Frontal cortex (tissue), 4 donors: ENCODE data around the gene NID1. TPM values are rescaled to one million over a fixed set of nuclear protein-coding genes. Genes with fewer than 3 reads are reported as not detected.

Source experiments
- DNase-seq, 2 donors: peaks; one replicate each; pipeline ENCODE4 v3.0.0; 2012; ENCODE audit warnings: low spot score in 2 of 2
- FAIRE-seq: peaks from 2 replicates; lab custom pipeline; 2012; peaks lifted over from hg19 to GRCh38; lab: Jason Lieb, UNC
- total RNA-seq: library from RNA; depleted of rRNA; stranded (reverse); fragments of >200 nt; gene quantifications from one replicate; pipeline ENCODE4 v1.2.3, GENCODE V29; 2014
- donor health status: control.
- donor health status: control.
- donor health status: control.

The NID1 gene
- total RNA-seq, 1 donor from 2014 or later = 11.0 TPM

DNA sequence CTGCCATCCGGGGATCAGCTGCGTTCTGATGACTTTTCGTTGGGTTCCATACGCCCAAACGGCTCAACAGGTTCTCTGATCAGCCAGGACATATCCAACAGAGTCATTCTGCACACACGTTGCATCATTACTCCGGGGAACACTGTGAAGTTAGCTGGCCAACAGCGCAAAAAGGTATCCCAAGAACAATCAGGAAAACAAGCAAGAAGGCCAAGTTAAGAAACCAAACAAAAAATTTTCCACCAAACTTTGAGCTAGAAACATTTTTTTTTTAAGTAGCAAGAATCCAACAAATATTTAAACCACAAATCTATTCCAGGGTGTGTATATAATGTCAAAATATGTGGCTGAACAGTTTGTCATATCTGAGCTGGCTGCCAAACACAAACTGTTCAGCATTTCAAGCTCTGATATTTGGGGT, 29.2 kb downstream of the NID1 start:
- FAIRE-seq (no peak), DNase-seq (no peak)

DNA sequence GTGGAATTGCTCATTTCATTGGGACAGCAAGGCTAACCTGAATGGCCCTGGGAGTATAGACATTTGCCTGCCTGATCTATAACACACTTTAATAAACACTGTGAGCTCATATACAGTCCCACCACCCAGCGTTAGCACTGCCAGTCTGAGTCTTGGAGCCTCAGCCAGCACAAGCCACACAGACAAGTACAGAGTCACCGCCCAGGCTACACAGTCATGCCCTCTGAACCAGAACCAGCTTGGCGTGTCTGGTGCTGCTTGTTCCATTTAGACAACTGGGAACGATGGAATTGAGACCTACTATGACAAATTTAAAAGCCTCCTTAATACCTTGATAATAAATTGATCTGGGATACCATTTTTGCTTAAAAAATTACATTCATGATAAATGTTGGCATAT, 31.6 kb downstream of the NID1 start:
- no peak for DNase-seq
- FAIRE-seq = no peak

DNA sequence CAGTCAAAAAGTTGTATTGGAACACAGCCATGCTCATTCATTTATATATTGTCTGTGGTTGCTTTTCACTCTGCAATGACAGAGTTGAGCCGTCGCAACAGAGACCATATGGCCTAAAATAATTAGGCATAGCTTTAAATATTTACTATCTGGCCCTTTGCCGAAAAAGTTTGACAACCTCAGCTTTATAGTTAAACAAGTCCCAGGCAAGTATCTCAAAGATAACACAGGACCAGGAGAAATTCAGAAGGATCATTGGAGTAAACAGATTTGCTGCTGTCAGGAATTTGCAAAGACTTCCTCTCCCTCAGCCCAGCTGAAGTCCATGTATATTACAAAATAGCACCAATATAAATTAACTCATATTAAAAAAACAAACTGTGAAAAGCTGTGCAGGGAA, 34.4 kb downstream of the NID1 start:
- DNase-seq = no peak
- FAIRE-seq = no peak

DNA sequence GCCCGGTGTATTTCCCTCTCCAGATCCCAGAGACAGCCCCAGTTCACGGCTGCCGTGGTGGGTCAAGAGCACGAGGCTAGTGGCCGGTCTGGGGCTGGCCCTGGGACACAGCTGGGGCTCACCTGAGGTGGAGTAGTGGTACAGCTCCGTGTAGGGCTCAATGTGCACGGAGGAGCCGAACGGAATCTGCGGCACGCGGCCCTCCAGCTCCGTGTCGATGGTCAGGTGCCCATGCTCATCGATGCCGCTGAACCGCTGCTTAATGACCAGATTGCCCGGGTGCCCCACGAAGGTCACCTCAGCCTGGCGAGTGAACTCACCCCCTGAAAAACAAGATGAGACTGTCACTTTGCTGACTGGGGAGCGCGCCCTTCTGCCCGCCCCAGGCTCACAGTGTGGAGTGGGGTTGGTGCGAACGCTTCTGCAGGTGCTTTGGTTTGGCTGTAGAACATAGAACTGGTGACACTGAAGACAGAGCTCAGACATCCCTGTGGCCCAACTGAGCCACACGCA, 35.4 kb downstream of the NID1 start:
- no peak for DNase-seq
- no peak for FAIRE-seq

DNA sequence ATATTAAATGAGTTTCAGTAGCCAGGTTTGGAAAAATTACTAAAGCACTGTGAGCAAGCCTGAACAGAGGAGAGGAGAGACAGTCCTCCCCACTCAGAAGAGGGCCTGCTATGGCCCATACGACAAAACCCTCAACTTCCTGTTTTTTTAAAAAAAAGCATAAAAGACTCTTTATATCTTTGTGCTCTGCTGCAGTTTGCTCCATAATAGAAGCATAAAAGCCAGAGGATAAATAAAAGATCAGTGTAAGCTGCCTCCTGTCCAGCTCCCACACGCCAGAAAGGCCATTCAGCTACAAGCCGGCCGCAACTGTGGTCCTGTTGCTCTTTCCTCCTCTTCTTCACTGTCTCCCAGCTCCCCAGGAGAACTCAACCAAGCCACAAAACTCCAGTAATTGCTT, 37.8 kb downstream of the NID1 start:
- DNase-seq (no peak), FAIRE-seq (no peak)

DNA sequence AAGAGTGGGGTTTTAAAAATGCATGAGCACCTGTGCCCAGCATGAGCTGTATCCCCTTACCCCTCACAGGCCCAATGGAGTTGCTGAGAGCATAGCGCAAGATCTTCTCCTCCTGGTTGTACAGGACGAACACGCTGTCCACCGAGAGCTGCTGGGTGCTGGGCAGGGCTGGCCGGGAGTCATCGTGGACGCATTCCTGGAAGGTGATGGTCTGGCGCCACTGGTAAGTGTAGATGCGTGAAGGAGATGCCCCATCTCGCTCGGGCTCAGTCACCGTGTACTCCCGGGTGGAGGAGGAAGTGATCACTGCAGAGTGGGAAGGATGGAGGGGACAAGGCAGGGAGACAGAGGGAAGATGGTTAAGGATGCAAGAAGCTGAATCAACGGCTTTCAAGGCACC, 39.1 kb downstream of the NID1 start:
- DNase-seq = no peak
- no peak for FAIRE-seq

DNA sequence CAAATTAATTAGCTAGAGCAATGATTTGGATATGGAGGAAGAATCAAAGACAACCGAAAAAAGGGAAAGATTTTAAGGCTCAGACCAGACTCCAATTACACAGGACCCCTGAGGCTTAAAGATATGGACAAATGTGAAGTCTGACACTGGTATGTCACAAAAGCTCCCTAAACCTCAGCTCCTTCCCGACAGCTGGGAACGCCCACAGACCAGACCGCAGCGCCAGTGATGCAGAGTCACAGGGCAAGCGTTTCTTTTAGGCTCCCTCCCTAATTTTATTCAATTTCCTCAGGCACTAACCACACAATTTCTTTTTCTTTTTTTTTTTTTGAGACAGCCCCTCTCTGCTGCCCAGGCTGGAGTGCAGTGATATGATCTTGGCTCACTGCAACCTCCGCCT, 40.2 kb downstream of the NID1 start:
- FAIRE-seq (no peak), DNase-seq (no peak)

DNA sequence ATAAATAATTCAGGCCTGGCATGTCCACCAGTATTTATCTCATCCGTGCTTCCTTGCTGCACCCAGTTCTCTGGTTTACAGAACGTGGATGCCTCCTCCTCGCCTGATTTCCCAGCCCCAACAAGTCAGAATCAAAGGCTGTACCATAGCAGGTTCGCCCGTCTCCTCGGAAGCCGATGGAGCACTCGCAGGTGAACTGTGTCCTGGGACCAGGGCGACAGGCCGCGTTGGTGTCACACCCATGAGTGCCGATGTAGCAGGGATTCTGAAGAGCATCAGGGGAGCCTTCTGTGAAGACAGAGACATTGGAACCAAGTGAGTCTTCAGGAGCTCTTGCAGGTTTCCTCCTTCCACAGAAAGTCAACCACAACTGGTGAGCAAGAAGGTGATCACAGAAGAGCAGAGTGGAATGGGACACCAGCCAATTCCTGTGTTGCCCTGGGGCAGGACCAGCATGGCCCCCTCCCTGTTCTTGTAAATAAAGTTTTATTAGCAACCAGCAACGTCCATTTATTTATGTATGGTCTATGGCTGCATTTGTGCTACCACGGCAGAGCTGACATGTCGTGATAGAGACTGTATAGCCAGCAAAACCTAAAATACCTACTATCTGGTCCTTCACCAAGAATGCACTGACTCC, 40.8 kb downstream of the NID1 start:
- no peak for DNase-seq
- FAIRE-seq = no peak

DNA sequence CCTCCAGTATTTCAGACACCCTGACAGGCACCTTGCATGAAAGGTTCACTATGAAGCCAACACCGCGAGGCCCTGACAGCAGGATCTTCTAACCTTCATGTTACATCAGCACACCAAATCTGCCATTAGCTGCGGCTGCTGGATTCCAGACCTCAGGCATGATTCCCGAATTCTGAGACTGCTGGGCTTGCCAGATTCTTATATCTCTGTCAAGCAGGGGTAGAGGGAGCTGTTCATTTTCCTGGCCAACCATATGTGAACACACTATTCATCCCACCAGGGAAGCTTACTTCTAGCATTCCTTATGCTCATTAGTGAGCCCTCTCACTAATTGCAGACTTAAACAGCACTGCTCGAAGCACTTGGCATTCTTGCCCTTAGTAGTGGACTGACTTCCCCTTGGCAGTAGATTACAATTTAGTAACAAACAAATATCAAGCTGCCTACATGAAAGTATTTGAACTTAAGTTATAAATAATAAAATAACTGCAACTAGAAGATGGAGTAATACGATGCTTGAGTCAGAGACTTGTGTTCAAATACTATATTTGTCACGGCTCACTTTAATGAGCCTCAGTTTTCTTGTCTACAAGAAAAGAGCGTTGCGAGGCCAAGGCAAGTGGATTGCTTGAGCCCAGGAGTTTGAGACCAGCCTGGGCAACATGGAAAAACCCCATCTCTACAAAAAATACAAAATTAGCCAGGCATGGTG, 43.3 kb downstream of the NID1 start:
- no peak for FAIRE-seq
- DNase-seq = no peak

DNA sequence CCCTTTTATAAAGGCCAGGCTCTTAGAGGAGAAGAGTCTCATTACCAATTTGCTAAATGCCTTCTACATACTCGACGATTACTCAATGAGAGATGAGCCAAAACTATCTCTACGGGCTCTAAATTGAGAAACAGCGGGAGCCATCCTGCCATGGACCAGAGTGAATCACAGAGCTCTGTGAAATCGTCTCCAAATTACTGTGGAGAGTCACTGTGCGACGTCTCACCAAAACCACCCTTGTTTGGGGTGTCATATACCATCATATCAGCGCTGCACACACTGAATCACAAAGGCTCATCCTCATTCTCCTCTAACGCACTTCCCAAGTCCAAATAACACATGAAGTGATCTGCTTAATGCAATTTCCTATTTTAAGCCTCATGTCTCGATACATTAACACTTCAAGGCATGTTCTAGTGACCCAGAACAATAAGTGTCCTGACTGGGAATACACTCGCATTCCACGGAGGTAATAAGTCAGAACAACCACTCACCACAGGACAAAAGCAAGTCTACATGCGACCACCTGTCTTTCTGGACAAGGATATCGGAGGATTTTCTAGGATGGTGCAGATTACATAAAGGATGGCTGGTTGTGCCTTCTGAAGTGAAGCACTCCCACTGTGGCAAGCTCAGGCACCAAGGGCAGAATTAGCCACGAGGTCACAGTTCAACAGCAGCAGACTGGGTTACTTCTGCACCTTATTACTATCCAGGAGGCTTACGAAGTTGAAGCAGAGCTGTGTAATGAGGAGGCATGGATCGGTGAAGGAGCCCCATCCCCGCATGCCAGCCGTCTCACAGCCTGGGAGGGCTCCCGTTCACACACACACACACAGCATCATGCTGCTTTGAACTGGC, 44.3 kb downstream of the NID1 start:
- DNase-seq = no peak

DNA sequence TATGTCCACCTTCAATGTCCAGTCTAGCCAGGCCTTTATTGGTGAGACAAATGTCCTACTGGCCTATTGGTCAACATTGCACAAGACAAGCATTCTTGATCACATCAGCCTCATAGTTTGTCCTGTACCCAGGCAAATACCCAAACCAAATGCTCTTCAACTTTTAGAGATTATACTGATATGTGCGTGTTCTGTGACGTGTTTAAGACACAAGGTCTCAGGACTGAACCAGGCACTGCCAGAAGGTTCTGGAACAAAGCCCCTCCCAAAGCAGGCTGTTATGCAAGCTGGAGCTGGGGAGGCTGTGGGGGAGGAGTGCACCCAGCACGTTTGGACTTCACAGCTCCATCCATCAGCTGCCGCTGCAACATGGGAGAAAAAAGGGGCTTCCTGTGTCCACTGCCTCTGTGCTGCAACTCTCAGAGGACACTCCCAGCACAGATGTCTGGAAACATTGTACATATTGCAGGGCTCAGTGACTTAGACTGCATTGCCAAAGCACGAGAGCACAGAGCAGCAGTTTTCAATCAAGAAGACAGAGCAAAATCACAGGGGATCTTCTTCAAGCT, 45.9 kb downstream of the NID1 start:
- no peak for FAIRE-seq

More for the DNA sequence above, 44.3 kb downstream of the NID1 start:
- no peak for FAIRE-seq

DNA sequence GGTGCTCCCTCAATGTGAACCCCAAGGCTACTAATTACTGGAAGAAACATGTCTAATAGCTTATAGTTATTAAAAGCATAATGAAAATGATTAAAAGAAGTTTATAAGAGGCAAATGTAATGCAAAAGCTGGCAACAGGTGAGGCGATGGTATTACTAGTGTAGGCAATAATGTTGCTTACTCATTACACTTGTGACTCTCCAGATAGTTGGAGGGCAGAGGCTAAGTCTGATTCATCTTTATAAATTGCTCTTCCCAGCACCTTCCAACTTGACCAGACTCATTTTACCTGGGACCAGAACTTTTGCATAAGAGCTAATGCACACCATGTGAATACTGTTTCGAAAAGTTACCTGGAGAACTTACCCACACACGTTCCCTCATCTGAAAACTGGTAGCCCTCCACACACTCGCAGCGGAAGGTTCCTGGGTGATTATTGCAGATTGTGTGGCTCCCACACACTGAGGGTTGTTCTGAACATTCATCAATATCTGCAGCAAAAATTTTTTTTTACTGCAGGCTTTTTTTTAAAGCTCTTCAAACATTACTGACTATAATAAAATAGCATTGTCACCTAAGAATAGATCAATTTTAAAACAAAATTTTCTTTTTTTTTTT, 48.0 kb downstream of the NID1 start:
- DNase-seq = no peak
- no peak for FAIRE-seq

More for the DNA sequence above, 45.9 kb downstream of the NID1 start:
- DNase-seq = no peak

DNA sequence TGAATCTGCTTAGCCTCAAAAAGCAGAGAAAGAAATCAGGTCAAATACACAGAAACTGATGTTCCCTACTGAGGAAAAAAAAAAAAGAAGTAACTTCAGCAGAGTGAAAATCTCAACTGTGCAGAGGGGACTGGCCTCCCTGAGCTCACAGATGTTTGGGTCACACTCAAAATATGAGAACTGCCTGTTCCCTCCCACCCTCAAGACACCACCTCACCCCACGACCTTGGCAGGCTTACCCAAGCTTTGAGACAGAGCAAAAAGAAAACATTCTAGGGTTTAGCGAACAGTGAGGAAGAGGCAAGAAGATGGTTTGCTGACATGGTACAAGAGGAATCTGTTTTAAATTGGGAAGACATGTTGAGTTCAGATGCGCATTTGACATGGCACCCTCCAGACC, 48.8 kb downstream of the NID1 start:
- DNase-seq (no peak), FAIRE-seq (no peak)

DNA sequence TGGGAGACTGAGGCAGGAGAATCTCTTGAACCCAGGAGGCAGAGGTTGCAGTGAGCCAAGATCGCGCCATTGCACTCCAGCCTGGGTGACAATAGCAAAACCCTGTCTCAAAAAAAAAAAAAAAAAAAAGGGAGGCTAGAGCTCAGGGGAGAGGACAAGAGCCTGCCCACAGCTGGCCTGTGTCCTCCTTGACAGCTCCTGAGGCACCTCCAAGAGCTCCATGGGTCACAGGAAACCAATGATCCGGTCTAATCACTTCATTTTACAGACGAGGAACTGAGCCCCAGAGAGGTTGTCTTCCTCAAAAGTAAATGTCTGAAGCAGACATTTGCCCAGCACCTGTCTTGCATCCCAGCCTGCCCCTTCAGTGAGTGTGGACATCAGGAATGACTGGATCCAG, 49.4 kb downstream of the NID1 start:
- no peak for DNase-seq
- no peak for FAIRE-seq

DNA sequence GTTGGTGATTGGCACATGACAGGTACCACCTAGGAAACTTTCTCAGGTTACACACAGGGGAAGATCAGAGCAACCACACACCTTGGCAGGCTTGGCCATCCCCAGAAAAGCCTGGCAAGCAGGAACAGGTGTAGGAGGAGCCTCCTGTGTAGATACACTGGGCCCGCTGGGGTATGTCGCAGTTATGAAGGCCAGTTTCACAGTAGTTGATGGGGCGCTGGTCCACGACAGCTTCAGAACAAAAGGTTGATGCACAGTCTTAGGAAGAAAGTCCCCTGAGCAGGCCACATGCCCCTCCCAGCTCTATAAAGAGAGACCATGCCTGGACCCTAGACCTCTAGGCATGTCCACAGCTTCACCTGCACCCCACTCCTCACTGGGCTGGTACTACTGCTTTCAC, 51.6 kb downstream of the NID1 start:
- FAIRE-seq (no peak), DNase-seq (no peak)

DNA sequence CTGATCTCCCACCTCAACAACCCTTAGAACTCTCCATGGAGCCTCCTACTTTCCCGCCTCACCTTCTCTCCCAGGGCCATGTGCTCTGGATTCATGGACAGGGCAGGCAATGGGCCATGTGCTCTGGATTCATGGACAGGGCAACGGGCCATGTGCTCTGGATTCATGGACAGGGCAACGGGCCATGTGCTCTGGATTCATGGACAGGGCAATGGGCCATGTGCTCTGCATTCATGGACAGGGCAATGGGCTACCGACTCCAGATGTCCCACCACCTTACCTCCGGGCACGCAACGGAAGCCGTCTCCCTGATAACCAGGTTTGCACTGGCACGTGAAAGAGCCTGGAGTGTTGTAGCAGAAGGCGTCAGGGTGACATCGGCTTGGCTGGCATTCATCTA, 53.2 kb downstream of the NID1 start:
- DNase-seq = no peak
- FAIRE-seq = no peak

DNA sequence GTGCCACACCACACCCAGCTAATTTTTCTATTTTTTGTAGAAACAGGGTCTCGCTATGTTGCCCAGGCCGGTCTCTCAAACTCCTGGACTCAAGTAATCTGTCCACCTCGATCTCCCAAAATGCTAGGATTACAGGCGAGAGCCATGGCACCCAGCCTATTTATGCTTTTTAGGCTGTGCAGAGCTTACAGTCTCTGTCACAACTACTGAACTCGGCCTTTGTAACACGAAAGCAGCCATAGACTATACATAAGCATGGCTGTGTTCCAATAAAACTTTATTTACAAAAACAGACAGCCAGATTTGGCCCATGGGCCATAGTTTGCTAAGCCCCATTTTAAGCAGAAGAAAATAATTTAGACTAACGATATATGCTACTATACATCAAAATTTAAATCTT, 54.4 kb downstream of the NID1 start:
- no peak for FAIRE-seq
- DNase-seq = no peak

DNA sequence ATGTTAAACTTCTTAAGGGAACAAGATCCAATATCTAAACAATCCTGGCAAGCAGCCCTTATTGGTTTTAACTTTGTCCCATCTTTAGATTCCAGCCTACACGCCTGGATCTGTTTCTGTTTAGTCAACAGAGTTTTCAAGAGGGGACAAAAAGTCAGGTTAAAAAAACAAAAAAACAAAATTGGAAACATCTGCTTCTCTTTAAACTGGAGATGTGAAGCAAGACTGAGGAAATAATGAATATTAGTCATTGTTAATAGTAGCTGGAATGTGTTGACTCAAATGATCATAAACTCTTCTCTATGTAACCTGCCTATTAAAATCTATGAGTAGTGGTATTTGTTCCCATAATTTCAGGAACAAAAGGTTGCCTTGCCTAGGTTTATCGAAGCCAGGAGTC, 55.0 kb downstream of the NID1 start:
- DNase-seq = no peak
- no peak for FAIRE-seq

DNA sequence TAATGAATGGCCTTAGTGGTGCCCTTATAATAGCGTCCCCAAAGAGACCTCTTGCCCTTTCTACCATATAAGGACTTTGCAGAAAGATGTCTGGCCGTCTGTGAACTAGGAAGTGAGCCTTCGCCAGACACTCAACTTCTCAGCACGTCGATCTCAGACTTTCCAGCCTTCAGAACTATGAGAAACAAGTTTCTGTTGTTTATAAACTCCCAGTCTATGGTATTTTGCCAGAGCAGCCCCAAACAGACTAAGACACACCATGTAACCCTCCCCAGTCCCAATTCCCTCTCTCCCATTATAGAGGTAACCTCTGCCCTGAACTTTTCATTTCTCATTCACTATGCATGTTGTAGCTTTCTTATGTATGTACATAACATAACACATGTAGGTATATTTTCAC, 55.7 kb downstream of the NID1 start:
- DNase-seq = no peak
- no peak for FAIRE-seq

DNA sequence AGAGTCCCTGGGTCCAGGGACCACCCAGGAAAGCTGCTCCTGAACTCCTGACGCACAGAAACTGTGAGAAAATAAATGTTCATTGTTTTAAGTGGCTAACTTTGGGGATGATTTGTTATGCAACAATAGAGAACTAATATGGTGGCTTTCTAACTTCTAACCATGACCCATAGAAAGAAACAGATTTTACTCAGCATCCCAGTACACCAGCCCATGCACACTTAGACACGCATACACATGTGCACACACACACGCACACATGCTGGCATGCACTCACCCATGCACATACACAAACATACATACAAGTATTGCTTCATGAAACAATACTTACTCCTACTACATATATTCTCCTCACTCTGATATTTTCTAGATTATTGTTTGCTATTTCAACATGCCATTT, 57.1 kb downstream of the NID1 start:
- DNase-seq = no peak
- FAIRE-seq = no peak
